Natural killer cell (primary cell): ENCODE results near the gene RERE. TPM values are rescaled to one million over a fixed set of nuclear protein-coding genes. Genes with fewer than 3 reads are reported as not detected.

Experiments used
- ATAC-seq, 3 donors: fragments of 150-1000 bp in 2 of 3; fragments of 200-7000 bp in 1 of 3; cut with Tn5 transposase; 1 replicate in 1 of 3; 2 replicates in 2 of 3; pipeline ENCODE4 v1.10.0; 2021; ENCODE audit warnings: mild to moderate bottlenecking in 2 of 3, moderate library complexity in 2 of 3
- DNase-seq, 2 donors: peaks; one replicate each; pipeline versions ENCODE4 v3.0.0 to v3.0.0-alpha.2; 2013 to 2021; ENCODE audit warnings: mixed read lengths in 1 of 2
- H3K27ac ChIP-seq: one replicate; pipeline ENCODE4 v1.5.1; 2013; ENCODE audit warnings: mild to moderate bottlenecking, low read length
- H3K27me3 ChIP-seq: one replicate; pipeline ENCODE4 v1.6.1; 2013; ENCODE audit warnings: low read length; ENCODE audit not compliant: control insufficient read depth, insufficient read depth
- H3K36me3 ChIP-seq: one replicate; pipeline ENCODE4 v1.6.1; 2013; ENCODE audit warnings: low read length; ENCODE audit not compliant: control insufficient read depth, insufficient read depth
- H3K4me1 ChIP-seq: one replicate; pipeline ENCODE4 v1.6.1; 2013; ENCODE audit warnings: low read length; ENCODE audit not compliant: control insufficient read depth, insufficient read depth
- H3K4me3 ChIP-seq: one replicate; pipeline ENCODE4 v1.5.1; 2013; ENCODE audit warnings: low read length
- H3K9me3 ChIP-seq: one replicate; pipeline ENCODE4 v1.6.1; 2013; ENCODE audit warnings: low read length; ENCODE audit not compliant: control insufficient read depth, insufficient read depth
- H3K27ac Mint-ChIP-seq, 2 donors: one replicate each; pipeline ENCODE4 v1.8.0; 2022; ENCODE audit warnings: mild to moderate bottlenecking in 2 of 2, mixed read lengths in 2 of 2, moderate library complexity in 1 of 2
- H3K27me3 Mint-ChIP-seq, 2 donors: one replicate each; pipeline ENCODE4 v1.8.0; 2022; ENCODE audit warnings: low read depth in 2 of 2, mixed read lengths in 2 of 2
- H3K36me3 Mint-ChIP-seq: one replicate; pipeline ENCODE4 v1.8.0; 2022; ENCODE audit warnings: mixed read lengths
- H3K4me1 Mint-ChIP-seq, 2 donors: one replicate each; pipeline ENCODE4 v1.8.0; 2022; ENCODE audit warnings: mixed read lengths in 2 of 2
- H3K4me3 Mint-ChIP-seq: one replicate; pipeline ENCODE4 v1.8.0; 2022; ENCODE audit warnings: mild to moderate bottlenecking, moderate library complexity, mixed read lengths
- H3K9me3 Mint-ChIP-seq, 2 donors: one replicate each; pipeline ENCODE4 v1.8.0; 2022; ENCODE audit warnings: mixed read lengths in 2 of 2
- WGBS: methylation state at CpG from one replicate; pipeline ENCODE4 v1.1.7; 2013; ENCODE audit warnings: missing lambda C conversion rate; ENCODE audit not compliant: insufficient coverage; 5-methylcytosine and 5-hydroxymethylcytosine counted together
- intact Hi-C: fragments of 100-400 bp; cut with micrococcal nuclease; formaldehyde crosslinking; loops from one replicate; pipeline ENCODE4 v1.14.2; 2022
- total RNA-seq, 4 donors: library from RNA; stranded (reverse); fragments of 120-200 nt in 1 of 4; gene quantifications; one replicate each; pipeline versions ENCODE4 v1.2.3 to v1.2.4, GENCODE V29; 2013 to 2022
- TF ChIP-seq, protein P1 (sequence below): fragments of 200-600 bp; IDR thresholded peaks from one replicate; pipeline ENCODE4 v1.8.0; 2022; ENCODE audit warnings: antibody characterized with exemption

RERE gene
- total RNA-seq, 3 donors from 2014 or later (not counting 1 experiment from before 2014, with no cell fraction given): 67.7 to 76.0 (median 73.0) TPM

DNA sequence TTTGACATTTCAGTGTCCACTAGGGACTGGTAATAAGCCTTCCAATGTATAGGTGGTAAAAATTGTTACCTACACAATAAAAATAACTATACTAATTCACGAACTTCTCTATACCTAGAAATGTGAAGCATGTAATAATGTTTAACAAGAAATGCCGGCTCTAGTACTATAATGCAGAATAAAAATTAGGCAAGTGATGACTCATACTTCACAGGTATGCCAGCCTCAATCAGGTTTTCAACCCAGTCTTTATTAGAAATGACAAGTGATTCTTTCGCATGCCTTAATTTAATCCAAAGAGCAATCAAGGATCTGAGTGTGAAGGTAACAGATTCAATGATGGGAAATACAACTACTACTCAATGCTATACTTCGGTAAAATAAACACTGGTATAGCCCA is 134.9 kb downstream of the RERE start:
- ATAC-seq (no peak), DNase-seq (no peak)
- H3K4me1 Mint-ChIP-seq: peaks cover 23 to 26% of the 10 kb centered on the region in 2 donors
- no peaks in the 10 kb centered on the region for H3K36me3 Mint-ChIP-seq
- no peak overlapping the region for H3K27ac Mint-ChIP-seq
- WGBS: 93% methylated on average over 3 of the region's 4 CpGs
- no peaks in the 10 kb centered on the region for H3K9me3 Mint-ChIP-seq
- TF ChIP-seq, protein P1, sequence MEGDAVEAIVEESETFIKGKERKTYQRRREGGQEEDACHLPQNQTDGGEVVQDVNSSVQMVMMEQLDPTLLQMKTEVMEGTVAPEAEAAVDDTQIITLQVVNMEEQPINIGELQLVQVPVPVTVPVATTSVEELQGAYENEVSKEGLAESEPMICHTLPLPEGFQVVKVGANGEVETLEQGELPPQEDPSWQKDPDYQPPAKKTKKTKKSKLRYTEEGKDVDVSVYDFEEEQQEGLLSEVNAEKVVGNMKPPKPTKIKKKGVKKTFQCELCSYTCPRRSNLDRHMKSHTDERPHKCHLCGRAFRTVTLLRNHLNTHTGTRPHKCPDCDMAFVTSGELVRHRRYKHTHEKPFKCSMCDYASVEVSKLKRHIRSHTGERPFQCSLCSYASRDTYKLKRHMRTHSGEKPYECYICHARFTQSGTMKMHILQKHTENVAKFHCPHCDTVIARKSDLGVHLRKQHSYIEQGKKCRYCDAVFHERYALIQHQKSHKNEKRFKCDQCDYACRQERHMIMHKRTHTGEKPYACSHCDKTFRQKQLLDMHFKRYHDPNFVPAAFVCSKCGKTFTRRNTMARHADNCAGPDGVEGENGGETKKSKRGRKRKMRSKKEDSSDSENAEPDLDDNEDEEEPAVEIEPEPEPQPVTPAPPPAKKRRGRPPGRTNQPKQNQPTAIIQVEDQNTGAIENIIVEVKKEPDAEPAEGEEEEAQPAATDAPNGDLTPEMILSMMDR: no peak
- Histone ChIP-seq H3K36me3 (no peaks in the 10 kb centered on the region), H3K4me1 (peaks cover 3% of the 10 kb centered on the region), H3K9me3 (no peaks in the 10 kb centered on the region), H3K27ac (no peak overlapping the region), H3K27me3 (no peaks in the 10 kb centered on the region), H3K4me3 (no peak overlapping the region)
- no peak overlapping the region for H3K4me3 Mint-ChIP-seq
- no peaks in the 10 kb centered on the region for H3K27me3 Mint-ChIP-seq
- intact Hi-C loops: no loop called here

DNA sequence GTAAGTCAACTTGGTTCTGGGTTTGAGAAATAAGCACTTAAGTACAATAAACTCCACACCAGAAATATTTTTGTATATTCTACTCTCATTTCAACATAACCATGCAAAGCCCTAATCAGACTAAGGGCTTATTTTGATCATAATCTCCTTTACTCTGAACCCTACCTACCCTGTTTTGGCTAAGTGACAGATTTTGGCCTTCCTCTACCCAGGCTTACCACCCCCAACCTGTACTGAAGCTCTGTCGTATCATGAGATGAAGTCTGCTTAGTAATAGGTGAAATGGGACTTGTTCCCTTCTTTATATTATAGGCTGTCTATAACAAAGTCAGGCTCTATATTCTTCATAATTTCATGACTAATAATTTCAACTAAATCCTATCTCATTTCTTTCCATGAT is 135.5 kb downstream of the RERE start:
- no peaks in the 10 kb centered on the region for H3K9me3 Mint-ChIP-seq
- Histone ChIP-seq H3K9me3 (no peaks in the 10 kb centered on the region), H3K4me3 (no peak overlapping the region), H3K27me3 (no peaks in the 10 kb centered on the region), H3K27ac (no peak overlapping the region), H3K36me3 (no peaks in the 10 kb centered on the region), H3K4me1 (no peaks in the 10 kb centered on the region)
- H3K27me3 Mint-ChIP-seq: no peaks in the 10 kb centered on the region
- no peak overlapping the region for H3K27ac Mint-ChIP-seq
- no peaks in the 10 kb centered on the region for H3K36me3 Mint-ChIP-seq
- TF ChIP-seq, protein P1: no peak
- ATAC-seq (no peak), DNase-seq (no peak)
- H3K4me1 Mint-ChIP-seq: peaks cover 24 to 26% of the 10 kb centered on the region in 2 donors
- no peak overlapping the region for H3K4me3 Mint-ChIP-seq
- WGBS: no CpG with 5 or more reads among the region's 1 CpG
- intact Hi-C loops: no loop called here

DNA sequence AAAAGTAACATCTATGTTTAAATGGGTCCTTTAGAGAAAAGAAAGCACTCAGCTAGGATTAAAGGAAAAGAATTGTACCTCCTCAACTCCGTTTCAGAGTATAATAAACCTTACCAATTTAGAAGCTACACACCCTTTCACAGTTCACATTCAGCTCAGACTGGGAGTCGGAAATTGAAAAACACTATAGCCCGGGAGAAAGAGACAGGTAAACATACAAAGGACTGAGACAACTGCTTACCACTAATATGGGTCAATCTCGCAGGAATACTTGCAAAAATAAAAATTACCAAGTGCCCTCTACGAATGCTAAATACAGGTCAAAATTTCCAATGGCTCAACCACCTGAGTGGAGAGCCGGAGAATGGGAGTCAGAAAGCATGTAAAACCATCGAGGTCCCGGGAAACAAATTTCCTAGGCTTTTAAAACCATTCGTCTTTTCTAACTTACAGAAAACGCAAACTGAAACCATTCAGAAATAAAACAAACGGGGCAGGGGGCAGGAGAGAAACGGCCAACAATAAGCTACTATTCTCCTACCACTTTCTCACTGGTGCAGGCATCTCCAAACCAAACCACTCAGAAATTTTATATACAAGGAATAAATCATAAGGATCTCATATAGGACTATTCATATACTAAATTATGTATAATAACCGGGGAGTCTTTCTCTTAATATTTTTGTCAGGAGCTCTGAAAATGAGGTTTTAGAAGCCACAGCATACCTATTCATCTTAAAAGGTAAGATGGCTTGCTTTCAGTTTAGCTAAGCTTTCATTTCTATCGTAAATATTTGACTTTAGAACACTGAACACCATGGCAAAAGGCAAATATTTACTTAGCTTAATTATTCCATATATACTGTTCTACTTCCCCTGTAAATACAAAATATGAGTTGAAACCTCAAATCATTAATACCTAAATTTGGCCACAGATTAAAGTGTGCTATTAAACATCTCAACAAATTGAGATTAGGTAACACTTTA is 136.5 kb downstream of the RERE start:
- Mint-ChIP-seq H3K9me3 (no peaks in the 10 kb centered on the region), H3K4me1 (peaks cover 26 to 28% of the 10 kb centered on the region in 2 donors), H3K36me3 (no peaks in the 10 kb centered on the region), H3K27me3 (no peaks in the 10 kb centered on the region), H3K4me3 (no peak overlapping the region), H3K27ac (no peak overlapping the region)
- DNase-seq: peak in 1 of 2 donors; percentile 21
- no peaks in the 10 kb centered on the region for H3K9me3 ChIP-seq
- H3K27ac ChIP-seq: no peak overlapping the region
- TF ChIP-seq, protein P1: no peak
- H3K36me3 ChIP-seq: no peaks in the 10 kb centered on the region
- no peak overlapping the region for H3K4me3 ChIP-seq
- H3K4me1 ChIP-seq: no peaks in the 10 kb centered on the region
- WGBS: 82% methylated on average over 13 of the region's 14 CpGs
- intact Hi-C loops: no loop called here
- no peaks in the 10 kb centered on the region for H3K27me3 ChIP-seq
- no peak for ATAC-seq
